ENCODE measurements around the gene PERP.
A peak's percentile ranks its signal among the peaks of the same experiment; 100 is the strongest.

PERP gene

GRCh38 chr6:138063726-138064125 lies 43.5 kb downstream of the PERP start:
- TF ChIP-seq EZH2 (optimal IDR thresholded peaks at IDR 0.05; ENCODE audit: low read depth, low read length) (no peak), EZH2phosphoT487 (IDR thresholded peaks at IDR 0.05; ENCODE audit: low read length) (no peak)
- TF ChIP-seq, protein P1, sequence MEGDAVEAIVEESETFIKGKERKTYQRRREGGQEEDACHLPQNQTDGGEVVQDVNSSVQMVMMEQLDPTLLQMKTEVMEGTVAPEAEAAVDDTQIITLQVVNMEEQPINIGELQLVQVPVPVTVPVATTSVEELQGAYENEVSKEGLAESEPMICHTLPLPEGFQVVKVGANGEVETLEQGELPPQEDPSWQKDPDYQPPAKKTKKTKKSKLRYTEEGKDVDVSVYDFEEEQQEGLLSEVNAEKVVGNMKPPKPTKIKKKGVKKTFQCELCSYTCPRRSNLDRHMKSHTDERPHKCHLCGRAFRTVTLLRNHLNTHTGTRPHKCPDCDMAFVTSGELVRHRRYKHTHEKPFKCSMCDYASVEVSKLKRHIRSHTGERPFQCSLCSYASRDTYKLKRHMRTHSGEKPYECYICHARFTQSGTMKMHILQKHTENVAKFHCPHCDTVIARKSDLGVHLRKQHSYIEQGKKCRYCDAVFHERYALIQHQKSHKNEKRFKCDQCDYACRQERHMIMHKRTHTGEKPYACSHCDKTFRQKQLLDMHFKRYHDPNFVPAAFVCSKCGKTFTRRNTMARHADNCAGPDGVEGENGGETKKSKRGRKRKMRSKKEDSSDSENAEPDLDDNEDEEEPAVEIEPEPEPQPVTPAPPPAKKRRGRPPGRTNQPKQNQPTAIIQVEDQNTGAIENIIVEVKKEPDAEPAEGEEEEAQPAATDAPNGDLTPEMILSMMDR (IDR thresholded peaks at IDR 0.05; ENCODE audit: low read length) = no peak
- no peak overlapping the region for H3K9ac ChIP-seq (ENCODE audit: low read length)
- DNase-seq = no peak
- no peaks in the 10 kb centered on the region for H3K79me2 ChIP-seq (ENCODE audit: low read length)
- no peaks in the 10 kb centered on the region for H3K27me3 ChIP-seq (replicated peaks; ENCODE audit: insufficient read depth, low read length)
- no peak overlapping the region for H3K4me3 ChIP-seq (ENCODE audit: low read length)
- no peaks in the 10 kb centered on the region for H3K36me3 ChIP-seq (replicated peaks; ENCODE audit: insufficient read depth, low read length)
- no peak overlapping the region for H3K4me2 ChIP-seq (ENCODE audit: low read depth, low read length)
- no peaks in the 10 kb centered on the region for H4K20me1 ChIP-seq (ENCODE audit: insufficient read depth, low read length)
- H3K9me3 ChIP-seq (replicated peaks; ENCODE audit: insufficient read depth, low read length) = no peaks in the 10 kb centered on the region
- no peaks in the 10 kb centered on the region for H3K4me1 ChIP-seq (ENCODE audit: low read length)
- H3K9me2 ChIP-seq (replicated peaks; ENCODE audit: insufficient read depth, low read length) = no peaks in the 10 kb centered on the region
- no peak overlapping the region for H3K27ac ChIP-seq (ENCODE audit: low read length)
- no peaks in the 10 kb centered on the region for H3F3A ChIP-seq (ENCODE audit: insufficient read depth, low read length)
- H2AFZ ChIP-seq (ENCODE audit: low read length) = no peak overlapping the region

- Histone ChIP-seq H4K20me1 (ENCODE audit: insufficient read depth, low read length) (no peaks in the 10 kb centered on the region), H2AFZ (ENCODE audit: low read length) (no peak overlapping the region), H3K9ac (ENCODE audit: low read length) (no peak overlapping the region), H3K9me3 (replicated peaks; ENCODE audit: insufficient read depth, low read length) (no peaks in the 10 kb centered on the region), H3K4me1 (ENCODE audit: low read length) (peaks cover 9% of the 10 kb centered on the region), H3F3A (ENCODE audit: insufficient read depth, low read length) (no peaks in the 10 kb centered on the region), H3K79me2 (ENCODE audit: low read length) (no peaks in the 10 kb centered on the region), H3K4me3 (ENCODE audit: low read length) (no peak overlapping the region), H3K4me2 (ENCODE audit: low read depth, low read length) (no peak overlapping the region), H3K9me2 (replicated peaks; ENCODE audit: insufficient read depth, low read length) (no peaks in the 10 kb centered on the region), H3K27ac (ENCODE audit: low read length) (no peak overlapping the region), H3K27me3 (replicated peaks; ENCODE audit: insufficient read depth, low read length) (no peaks in the 10 kb centered on the region), H3K36me3 (replicated peaks; ENCODE audit: insufficient read depth, low read length) (no peaks in the 10 kb centered on the region)
- TF ChIP-seq EZH2phosphoT487 (IDR thresholded peaks at IDR 0.05; ENCODE audit: low read length) (no peak), EZH2 (optimal IDR thresholded peaks at IDR 0.05; ENCODE audit: low read depth, low read length) (no peak)
- TF ChIP-seq, protein P1 (IDR thresholded peaks at IDR 0.05; ENCODE audit: low read length) = no peak
- DNase-seq = no peak
Measured at GRCh38 chr6:138054982-138055381, 52.2 kb downstream of the PERP start.

GRCh38 chr6:138052783-138053182 lies 54.4 kb downstream of the PERP start:
- Histone ChIP-seq H3F3A (ENCODE audit: insufficient read depth, low read length) (no peaks in the 10 kb centered on the region), H3K4me3 (ENCODE audit: low read length) (no peak overlapping the region), H3K27ac (ENCODE audit: low read length) (no peak overlapping the region), H4K20me1 (ENCODE audit: insufficient read depth, low read length) (no peaks in the 10 kb centered on the region), H3K4me2 (ENCODE audit: low read depth, low read length) (no peak overlapping the region), H3K36me3 (replicated peaks; ENCODE audit: insufficient read depth, low read length) (no peaks in the 10 kb centered on the region), H3K9ac (ENCODE audit: low read length) (no peak overlapping the region), H2AFZ (ENCODE audit: low read length) (peak overlapping the region; percentile 35; the same call in 1 of the 2 replicates), H3K9me3 (replicated peaks; ENCODE audit: insufficient read depth, low read length) (no peaks in the 10 kb centered on the region), H3K9me2 (replicated peaks; ENCODE audit: insufficient read depth, low read length) (no peaks in the 10 kb centered on the region), H3K4me1 (ENCODE audit: low read length) (peaks cover 9% of the 10 kb centered on the region), H3K27me3 (replicated peaks; ENCODE audit: insufficient read depth, low read length) (no peaks in the 10 kb centered on the region), H3K79me2 (ENCODE audit: low read length) (no peaks in the 10 kb centered on the region)
- TF ChIP-seq EZH2phosphoT487 (IDR thresholded peaks at IDR 0.05; ENCODE audit: low read length) (no peak), EZH2 (optimal IDR thresholded peaks at IDR 0.05; ENCODE audit: low read depth, low read length) (no peak)
- TF ChIP-seq, protein P1 (IDR thresholded peaks at IDR 0.05; ENCODE audit: low read length) = no peak
- peak; percentile 26 for DNase-seq
